GM21576 (cell line): ENCODE measurements around the gene LRP2.

Source experiments
- ATAC-seq: cut with Tn5 transposase; IDR thresholded peaks from one replicate; pipeline ENCODE4 v1.9.1; 2021; ENCODE audit warnings: mild to moderate bottlenecking, moderate library complexity; ENCODE audit not compliant: unreplicated experiment

Gene LRP2

GRCh38 chr2:169131587-169132512 is 230.5 kb downstream of the LRP2 start:
- ATAC-seq = peak; percentile 72

- no peak for ATAC-seq
Measured at GRCh38 chr2:169129703-169130243, 232.6 kb downstream of the LRP2 start.

GRCh38 chr2:169119851-169120250 is 242.5 kb downstream of the LRP2 start:
- no peak for ATAC-seq

GRCh38 chr2:169119123-169119760 is 243.1 kb downstream of the LRP2 start:
- no peak for ATAC-seq

GRCh38 chr2:169118060-169118459 is 244.3 kb downstream of the LRP2 start:
- ATAC-seq = no peak

- ATAC-seq = no peak
Measured at GRCh38 chr2:169116993-169117392, 245.3 kb downstream of the LRP2 start.

- ATAC-seq = no peak
Measured at GRCh38 chr2:169116327-169116726, 246.0 kb downstream of the LRP2 start.

GRCh38 chr2:169114056-169114455 is 248.3 kb downstream of the LRP2 start:
- ATAC-seq = no peak

GRCh38 chr2:169112841-169113240 is 249.5 kb downstream of the LRP2 start:
- ATAC-seq = no peak

GRCh38 chr2:169110916-169111315 is 251.4 kb downstream of the LRP2 start:
- no peak for ATAC-seq

- no peak for ATAC-seq
Measured at GRCh38 chr2:169110419-169110818, 251.9 kb downstream of the LRP2 start.

- ATAC-seq = peak; percentile 32
Measured at GRCh38 chr2:169109502-169110409, 252.6 kb downstream of the LRP2 start.

GRCh38 chr2:169108099-169108884 is 254.0 kb downstream of the LRP2 start:
- ATAC-seq = no peak

GRCh38 chr2:169107645-169108044 is 254.7 kb downstream of the LRP2 start:
- peak; percentile 94 for ATAC-seq

- no peak for ATAC-seq
Measured at GRCh38 chr2:169106563-169107545, 255.5 kb downstream of the LRP2 start.

- no peak for ATAC-seq
Measured at GRCh38 chr2:169106134-169106533, 256.2 kb downstream of the LRP2 start.

- no peak for ATAC-seq
Measured at GRCh38 chr2:169105476-169105875, 256.9 kb downstream of the LRP2 start.

- no peak for ATAC-seq
Measured at GRCh38 chr2:169104848-169105247, 257.5 kb downstream of the LRP2 start.

- no peak for ATAC-seq
Measured at GRCh38 chr2:169095621-169096105, 266.7 kb downstream of the LRP2 start.
